Neural progenitor cell (in vitro differentiated cells): ENCODE results near the gene ART5. TPM values are rescaled to one million over a fixed set of nuclear protein-coding genes. Genes with fewer than 3 reads are reported as not detected.
"Not testable (repeated sequence)": the region's sequence is repeated elsewhere in the genome, so short reads cannot be mapped to it uniquely, and the experiment has no call there.

Experiments used
- DNase-seq: peaks from one replicate; pipeline ENCODE4 v3.0.0-alpha.2; 2016; ENCODE audit warnings: low spot score
- H2AFZ ChIP-seq: fragments of 200-600 bp; sonication (generic); replicated peaks from 2 replicates; pipeline ENCODE4 v1.6.1; 2016; ENCODE audit warnings: antibody characterized with exemption
- H3F3A ChIP-seq: fragments of 200-600 bp; sonication (generic); 2 replicates; pipeline ENCODE4 v1.6.1; 2016; ENCODE audit warnings: antibody characterized with exemption, low read depth
- H3K27ac ChIP-seq: fragments of 200-600 bp; sonication (generic); 2 replicates; pipeline ENCODE4 v1.5.1; 2016; ENCODE audit warnings: mild to moderate bottlenecking
- H3K27me3 ChIP-seq: fragments of 200-600 bp; sonication (generic); 2 replicates; pipeline ENCODE4 v1.6.1; 2016; ENCODE audit warnings: mild to moderate bottlenecking, moderate library complexity
- H3K36me3 ChIP-seq: fragments of 200-600 bp; sonication (generic); 2 replicates; pipeline ENCODE4 v1.5.1; 2016
- H3K4me1 ChIP-seq: fragments of 200-600 bp; sonication (generic); 2 replicates; pipeline ENCODE4 v1.6.1; 2016; ENCODE audit warnings: mixed run types
- H3K4me2 ChIP-seq: fragments of 200-600 bp; sonication (generic); 2 replicates; pipeline ENCODE4 v1.6.1; 2016
- H3K4me3 ChIP-seq: fragments of 200-600 bp; sonication (generic); 2 replicates; pipeline ENCODE4 v1.5.1; 2016
- H3K79me2 ChIP-seq: fragments of 200-600 bp; sonication (generic); 2 replicates; pipeline ENCODE4 v1.6.1; 2016; ENCODE audit warnings: low read depth
- H3K9ac ChIP-seq: fragments of 200-600 bp; sonication (generic); 2 replicates; pipeline ENCODE4 v1.6.1; 2016
- H3K9me3 ChIP-seq: fragments of 200-600 bp; sonication (generic); 2 replicates; pipeline ENCODE4 v1.5.1; 2016; ENCODE audit warnings: low read depth
- H4K20me1 ChIP-seq: fragments of 200-600 bp; sonication (generic); 2 replicates; pipeline ENCODE4 v1.6.1; 2016; ENCODE audit warnings: low read depth
- H3K27ac Mint-ChIP-seq: 3 replicates; pipeline ENCODE4 v1.8.0; 2021; ENCODE audit warnings: mixed read lengths
- H3K27me3 Mint-ChIP-seq: 2 replicates; pipeline ENCODE4 v1.8.0; 2022; ENCODE audit warnings: low read depth, mild to moderate bottlenecking, inconsistent platforms, moderate library complexity, mixed read lengths; ENCODE audit not compliant: insufficient read depth
- H3K36me3 Mint-ChIP-seq: 3 replicates; pipeline ENCODE4 v1.8.0; 2021; ENCODE audit warnings: mixed read lengths
- H3K4me1 Mint-ChIP-seq: 3 replicates; pipeline ENCODE4 v1.8.0; 2021; ENCODE audit warnings: mixed read lengths
- H3K4me3 Mint-ChIP-seq: 3 replicates; pipeline ENCODE4 v1.8.0; 2021; ENCODE audit warnings: mild to moderate bottlenecking, moderate library complexity, mixed read lengths
- H3K9me3 Mint-ChIP-seq: 3 replicates; pipeline ENCODE4 v1.8.0; 2020; ENCODE audit warnings: mixed read lengths
- CTCF ChIP-seq: fragments of 200-600 bp; sonication (generic); IDR thresholded peaks from 2 replicates; pipeline ENCODE4 v1.5.1; 2017; ENCODE audit warnings: antibody characterized with exemption, mild to moderate bottlenecking
- EZH2 ChIP-seq: fragments of 200-600 bp; sonication (generic); IDR thresholded peaks from 2 replicates; pipeline ENCODE4 v1.6.1; 2017; ENCODE audit warnings: antibody characterized with exemption, mild to moderate bottlenecking, moderate library complexity
- EZH2phosphoT487 ChIP-seq: fragments of 200-600 bp; sonication (generic); IDR thresholded peaks from 2 replicates; pipeline ENCODE4 v1.6.1; 2017; ENCODE audit warnings: antibody characterized with exemption
- total RNA-seq: library from RNA; depleted of rRNA; stranded (reverse); fragments of >200 nt; gene quantifications from 2 replicates; pipeline ENCODE4 v1.2.3, GENCODE V29; 2015; ENCODE audit warnings: low replicate concordance

Gene ART5
- total RNA-seq, 1 donor from 2014 or later = 8.5 TPM

- Mint-ChIP-seq H3K36me3 (no peaks in the 10 kb centered on the region), H3K27ac (no peak overlapping the region), H3K4me3 (no peak overlapping the region), H3K27me3 (no peaks in the 10 kb centered on the region), H3K9me3 (no peaks in the 10 kb centered on the region), H3K4me1 (no peaks in the 10 kb centered on the region)
- no peak overlapping the region for H2AFZ ChIP-seq
- H3K4me3 ChIP-seq = no peak overlapping the region
- no peak for DNase-seq
- H3K36me3 ChIP-seq = no peaks in the 10 kb centered on the region
- no peaks in the 10 kb centered on the region for H3K9me3 ChIP-seq
- H3F3A ChIP-seq = no peaks in the 10 kb centered on the region
- no peaks in the 10 kb centered on the region for H3K79me2 ChIP-seq
- no peak for TF ChIP-seq EZH2
- no peak for TF ChIP-seq CTCF
- TF ChIP-seq EZH2phosphoT487 = no peak
- no peaks in the 10 kb centered on the region for H3K27me3 ChIP-seq
- H3K27ac ChIP-seq = no peak overlapping the region
- no peaks in the 10 kb centered on the region for H4K20me1 ChIP-seq
- no peak overlapping the region for H3K9ac ChIP-seq
- H3K4me1 ChIP-seq = no peaks in the 10 kb centered on the region
- no peak overlapping the region for H3K4me2 ChIP-seq
These were observed 37.6 kb downstream of the ART5 start for GRCh38 chr11:3604167-3604566.

GRCh38 chr11:3600201-3600600 is 41.6 kb downstream of the ART5 start:
- not testable (repeated sequence) for H3K4me3 Mint-ChIP-seq, H2AFZ ChIP-seq, H3K27me3 Mint-ChIP-seq, H3K9me3 ChIP-seq, H3K79me2 ChIP-seq, H3K36me3 Mint-ChIP-seq, DNase-seq, H3K4me2 ChIP-seq, H3K27ac Mint-ChIP-seq, H3K27me3 ChIP-seq, H3K27ac ChIP-seq, H3F3A ChIP-seq, H3K36me3 ChIP-seq, H3K9me3 Mint-ChIP-seq, H3K4me1 ChIP-seq, H3K9ac ChIP-seq, H4K20me1 ChIP-seq, H3K4me1 Mint-ChIP-seq, H3K4me3 ChIP-seq

GRCh38 chr11:3597743-3598142 is 44.0 kb downstream of the ART5 start:
- H3K9ac ChIP-seq, H3K4me3 ChIP-seq, H3K27me3 Mint-ChIP-seq, H3K36me3 ChIP-seq, H3F3A ChIP-seq, H3K27me3 ChIP-seq, H3K4me1 ChIP-seq, H3K9me3 Mint-ChIP-seq, H3K4me1 Mint-ChIP-seq, H3K36me3 Mint-ChIP-seq, H3K79me2 ChIP-seq, H2AFZ ChIP-seq, H3K4me2 ChIP-seq, H3K27ac Mint-ChIP-seq, DNase-seq, H3K27ac ChIP-seq, H4K20me1 ChIP-seq, H3K4me3 Mint-ChIP-seq, H3K9me3 ChIP-seq: not testable (repeated sequence)

- H3K4me2 ChIP-seq, H3K4me3 ChIP-seq, H3K27ac ChIP-seq, H2AFZ ChIP-seq, H3K79me2 ChIP-seq, H3K27me3 Mint-ChIP-seq, H3K4me1 Mint-ChIP-seq, DNase-seq, H3K36me3 ChIP-seq, H3K27ac Mint-ChIP-seq, H3K27me3 ChIP-seq, H4K20me1 ChIP-seq, H3K4me1 ChIP-seq, H3K4me3 Mint-ChIP-seq, H3K36me3 Mint-ChIP-seq, H3K9me3 ChIP-seq, H3K9ac ChIP-seq, H3K9me3 Mint-ChIP-seq, H3F3A ChIP-seq: not testable (repeated sequence)
These were observed 50.5 kb downstream of the ART5 start for GRCh38 chr11:3591326-3591725.

- not testable (repeated sequence) for H4K20me1 ChIP-seq, H3K27ac ChIP-seq, H3K27me3 ChIP-seq, H3K4me3 ChIP-seq, H2AFZ ChIP-seq, H3K9me3 Mint-ChIP-seq, H3K36me3 ChIP-seq, H3K4me2 ChIP-seq, H3K9me3 ChIP-seq, H3K36me3 Mint-ChIP-seq, H3K9ac ChIP-seq, DNase-seq, H3K4me1 Mint-ChIP-seq, H3K27me3 Mint-ChIP-seq, H3K4me1 ChIP-seq, H3K79me2 ChIP-seq, H3K27ac Mint-ChIP-seq, H3K4me3 Mint-ChIP-seq, H3F3A ChIP-seq
These were observed 51.6 kb downstream of the ART5 start for GRCh38 chr11:3590193-3590592.

GRCh38 chr11:3588776-3589175 is 53.0 kb downstream of the ART5 start:
- not testable (repeated sequence) for H3K4me3 Mint-ChIP-seq, H3K36me3 ChIP-seq, H3K27ac Mint-ChIP-seq, H3K36me3 Mint-ChIP-seq, H3K4me1 Mint-ChIP-seq, H3K9me3 ChIP-seq, H4K20me1 ChIP-seq, H3K27me3 ChIP-seq, H3K4me2 ChIP-seq, DNase-seq, H3K79me2 ChIP-seq, H3F3A ChIP-seq, H3K9me3 Mint-ChIP-seq, H3K4me3 ChIP-seq, H2AFZ ChIP-seq, H3K9ac ChIP-seq, H3K4me1 ChIP-seq, H3K27me3 Mint-ChIP-seq, H3K27ac ChIP-seq
